ENCODE data around the gene IGFBP4. TPM values are rescaled to one million over a fixed set of nuclear protein-coding genes. Genes with fewer than 3 reads are reported as not detected.

IGFBP4 gene
- total RNA-seq, 2 donors from 2014 or later, result 5.7 to 7.0 TPM

- no peak for ATAC-seq
Observed at GRCh38 chr17:40437095-40437732, 6.0 kb upstream of the IGFBP4 start.

GRCh38 chr17:40440166-40440565 is 3.1 kb upstream of the IGFBP4 start:
- H3K27ac Mint-ChIP-seq, result no peak overlapping the region
- DNase-seq (no peak), ATAC-seq (no peak)
- H3K4me1 Mint-ChIP-seq, result peaks cover 18% of the 10 kb centered on the region
- no peaks in the 10 kb centered on the region for H3K27me3 Mint-ChIP-seq
- no peak overlapping the region for H3K4me3 Mint-ChIP-seq
- H3K9me3 ChIP-seq (ENCODE audit: control insufficient read depth, low read length, poor library complexity, severe bottlenecking), result no peaks in the 10 kb centered on the region
- H3K36me3 Mint-ChIP-seq (ENCODE audit: low read depth), result peaks cover 3% of the 10 kb centered on the region

More at GRCh38 chr17:40437095-40437732, 6.0 kb upstream of the IGFBP4 start:
- Mint-ChIP-seq H3K4me3 (no peak overlapping the region), H3K27ac (no peak overlapping the region), H3K36me3 (ENCODE audit: low read depth) (no peaks in the 10 kb centered on the region), H3K27me3 (no peaks in the 10 kb centered on the region), H3K4me1 (peaks cover 7% of the 10 kb centered on the region)
- no peaks in the 10 kb centered on the region for H3K9me3 ChIP-seq (ENCODE audit: control insufficient read depth, low read length, poor library complexity, severe bottlenecking)
- no peak for DNase-seq

GRCh38 chr17:40442392-40443195 is 656 bp upstream of the IGFBP4 start:
- Mint-ChIP-seq H3K4me3 (peak overlapping the region; percentile 56), H3K27me3 (no peaks in the 10 kb centered on the region), H3K4me1 (peaks cover 24% of the 10 kb centered on the region), H3K27ac (no peak overlapping the region), H3K36me3 (ENCODE audit: low read depth) (peaks cover 4% of the 10 kb centered on the region)
- no peaks in the 10 kb centered on the region for H3K9me3 ChIP-seq (ENCODE audit: control insufficient read depth, low read length, poor library complexity, severe bottlenecking)
- DNase-seq (no peak), ATAC-seq (no peak)

GRCh38 chr17:40443988-40444899 is 994 bp downstream of the IGFBP4 start:
- H3K36me3 Mint-ChIP-seq (ENCODE audit: low read depth), result peaks cover 4% of the 10 kb centered on the region
- ATAC-seq (peak; percentile 20), DNase-seq (no peak)
- H3K9me3 ChIP-seq (ENCODE audit: control insufficient read depth, low read length, poor library complexity, severe bottlenecking), result no peaks in the 10 kb centered on the region
- H3K4me1 Mint-ChIP-seq, result peaks cover 37% of the 10 kb centered on the region
- H3K27me3 Mint-ChIP-seq, result no peaks in the 10 kb centered on the region
- H3K4me3 Mint-ChIP-seq, result peak overlapping the region; percentile 87
- peak overlapping the region; percentile 90 for H3K27ac Mint-ChIP-seq

- DNase-seq (no peak), ATAC-seq (no peak)
- Mint-ChIP-seq H3K27ac (peak overlapping the region; percentile 90), H3K27me3 (no peaks in the 10 kb centered on the region), H3K36me3 (ENCODE audit: low read depth) (peaks cover 4% of the 10 kb centered on the region), H3K4me1 (peaks cover 39% of the 10 kb centered on the region), H3K4me3 (peak overlapping the region; percentile 87)
- H3K9me3 ChIP-seq (ENCODE audit: control insufficient read depth, low read length, poor library complexity, severe bottlenecking), result no peaks in the 10 kb centered on the region
Observed at GRCh38 chr17:40445751-40446468, 2.7 kb downstream of the IGFBP4 start.

GRCh38 chr17:40447148-40447644 is 3.9 kb downstream of the IGFBP4 start:
- H3K36me3 Mint-ChIP-seq (ENCODE audit: low read depth), result peaks cover 4% of the 10 kb centered on the region
- no peak for ATAC-seq
- H3K27ac Mint-ChIP-seq, result no peak overlapping the region
- H3K4me3 Mint-ChIP-seq, result peak overlapping the region; percentile 70
- no peaks in the 10 kb centered on the region for H3K9me3 ChIP-seq (ENCODE audit: control insufficient read depth, low read length, poor library complexity, severe bottlenecking)
- peaks cover 39% of the 10 kb centered on the region for H3K4me1 Mint-ChIP-seq
- H3K27me3 Mint-ChIP-seq, result no peaks in the 10 kb centered on the region
- no peak for DNase-seq

GRCh38 chr17:40447806-40448205 is 4.6 kb downstream of the IGFBP4 start:
- H3K9me3 ChIP-seq (ENCODE audit: control insufficient read depth, low read length, poor library complexity, severe bottlenecking), result no peaks in the 10 kb centered on the region
- no peak overlapping the region for H3K27ac Mint-ChIP-seq
- H3K4me3 Mint-ChIP-seq, result peak overlapping the region; percentile 70
- H3K4me1 Mint-ChIP-seq, result peaks cover 39% of the 10 kb centered on the region
- no peak for DNase-seq
- H3K27me3 Mint-ChIP-seq, result no peaks in the 10 kb centered on the region
- peaks cover 4% of the 10 kb centered on the region for H3K36me3 Mint-ChIP-seq (ENCODE audit: low read depth)
- ATAC-seq, result no peak

GRCh38 chr17:40448213-40448638 is 5.0 kb downstream of the IGFBP4 start:
- ATAC-seq (no peak), DNase-seq (no peak)
- Mint-ChIP-seq H3K4me1 (peaks cover 39% of the 10 kb centered on the region), H3K27me3 (no peaks in the 10 kb centered on the region), H3K27ac (peak overlapping the region; percentile 65), H3K4me3 (peak overlapping the region; percentile 31), H3K36me3 (ENCODE audit: low read depth) (peaks cover 4% of the 10 kb centered on the region)
- H3K9me3 ChIP-seq (ENCODE audit: control insufficient read depth, low read length, poor library complexity, severe bottlenecking), result no peaks in the 10 kb centered on the region

GRCh38 chr17:40448639-40449261 is 5.5 kb downstream of the IGFBP4 start:
- Mint-ChIP-seq H3K27ac (peak overlapping the region; percentile 65), H3K4me1 (peaks cover 41% of the 10 kb centered on the region), H3K36me3 (ENCODE audit: low read depth) (peaks cover 4% of the 10 kb centered on the region)

GRCh38 chr17:40450175-40450574 is 6.9 kb downstream of the IGFBP4 start:
- no peak for ATAC-seq
- H3K27ac Mint-ChIP-seq, result no peak overlapping the region
- no peak for DNase-seq
- H3K4me3 Mint-ChIP-seq, result no peak overlapping the region
- H3K9me3 ChIP-seq (ENCODE audit: control insufficient read depth, low read length, poor library complexity, severe bottlenecking), result no peaks in the 10 kb centered on the region
- peaks cover 26% of the 10 kb centered on the region for H3K4me1 Mint-ChIP-seq
- peaks cover 2% of the 10 kb centered on the region for H3K36me3 Mint-ChIP-seq (ENCODE audit: low read depth)
- no peaks in the 10 kb centered on the region for H3K27me3 Mint-ChIP-seq

More at GRCh38 chr17:40448639-40449261, 5.5 kb downstream of the IGFBP4 start:
- ATAC-seq, result no peak
- Mint-ChIP-seq H3K27me3 (no peaks in the 10 kb centered on the region), H3K4me3 (peak overlapping the region; percentile 31)
- no peaks in the 10 kb centered on the region for H3K9me3 ChIP-seq (ENCODE audit: control insufficient read depth, low read length, poor library complexity, severe bottlenecking)
- DNase-seq, result no peak

GRCh38 chr17:40451420-40451819 is 8.2 kb downstream of the IGFBP4 start:
- no peak for DNase-seq
- no peaks in the 10 kb centered on the region for H3K9me3 ChIP-seq (ENCODE audit: control insufficient read depth, low read length, poor library complexity, severe bottlenecking)
- H3K36me3 Mint-ChIP-seq (ENCODE audit: low read depth), result peaks cover 5% of the 10 kb centered on the region
- no peak for ATAC-seq
- peaks cover 25% of the 10 kb centered on the region for H3K4me1 Mint-ChIP-seq
- H3K27ac Mint-ChIP-seq, result no peak overlapping the region
- no peaks in the 10 kb centered on the region for H3K27me3 Mint-ChIP-seq
- H3K4me3 Mint-ChIP-seq, result no peak overlapping the region

GRCh38 chr17:40452216-40452787 is 9.1 kb downstream of the IGFBP4 start:
- Mint-ChIP-seq H3K4me1 (peaks cover 22% of the 10 kb centered on the region), H3K27me3 (no peaks in the 10 kb centered on the region), H3K27ac (no peak overlapping the region), H3K4me3 (no peak overlapping the region), H3K36me3 (ENCODE audit: low read depth) (peaks cover 5% of the 10 kb centered on the region)
- H3K9me3 ChIP-seq (ENCODE audit: control insufficient read depth, low read length, poor library complexity, severe bottlenecking), result no peaks in the 10 kb centered on the region
- no peak for DNase-seq
- ATAC-seq, result no peak
